Pancreas (tissue), 10 donors: ENCODE data around the gene INO80B. TPM values are rescaled to one million over a fixed set of nuclear protein-coding genes. Genes with fewer than 3 reads are reported as not detected.
"Not testable (repeated sequence)": the region's sequence is repeated elsewhere in the genome, so short reads cannot be mapped to it uniquely, and the experiment has no call there.

Experiments
- ATAC-seq, 4 donors: fragments of 200-7000 bp; cut with Tn5 transposase; one replicate each; pipeline versions ENCODE4 v1.8.0 to v1.9.1; 2020; ENCODE audit warnings: mild to moderate bottlenecking in 4 of 4, moderate library complexity in 4 of 4
- DNase-seq, 6 donors: peaks; one replicate each; pipeline ENCODE4 v3.0.0-alpha.2; 2020
- FAIRE-seq: peaks from 2 replicates; lab custom pipeline; 2012; peaks lifted over from hg19 to GRCh38; lab: Jason Lieb, UNC
- H3K27ac ChIP-seq, 4 donors: fragments of 200-600 bp; sonication (generic); 1 replicate in 3 of 4; 2 replicates in 1 of 4; pipeline versions ENCODE4 v1.5.0 to v1.8.0; 2020
- H3K27me3 ChIP-seq, 4 donors: fragments of 200-600 bp; one replicate each; pipeline ENCODE4 v1.8.0; 2021
- H3K36me3 ChIP-seq, 3 donors: fragments of 200-600 bp; sonication (generic) in 1 of 3; one replicate each; pipeline versions ENCODE4 v1.5.0 to v1.8.0; 2020 to 2021
- H3K4me1 ChIP-seq, 3 donors: fragments of 200-600 bp; one replicate each; pipeline ENCODE4 v1.8.0; 2021
- H3K4me3 ChIP-seq, 4 donors: fragments of 200-600 bp; sonication (generic) in 2 of 4; one replicate each; pipeline versions ENCODE4 v1.5.0 to v1.8.0; 2020 to 2021
- H3K9me3 ChIP-seq, 4 donors: fragments of 200-600 bp; one replicate each; pipeline ENCODE4 v1.8.0; 2021
- CTCF ChIP-seq, 4 donors: fragments of 200-600 bp; sonication (generic) in 3 of 4; IDR thresholded peaks; one replicate each; pipeline versions ENCODE4 v1.5.0 to v1.8.0; 2021; ENCODE audit warnings: antibody characterized with exemption in 4 of 4
- WGBS, 2 donors: extraction: QIAGEN DNeasy Blood & Tissue Kit; methylation state at CpG; one replicate each; pipeline ENCODE4 v1.1.7; 2013; 5-methylcytosine and 5-hydroxymethylcytosine counted together
- intact Hi-C, 3 donors: fragments of 100-400 bp; cut with DNase I; formaldehyde crosslinking; loops; one replicate each; pipeline versions ENCODE4 v1.11.1 to v1.14.2; 2022
- polyA plus RNA-seq, 2 donors: library from polyadenylated mRNA; stranded (reverse); fragments of 200-250 nt; gene quantifications; one replicate each; pipeline ENCODE4 v1.2.3, GENCODE V29; 2013
- total RNA-seq, 6 donors: library from RNA; stranded (reverse); fragmentation: NEBNext Ultra II Directional in 4 of 6; extraction: Animal tissue kit (Norgen Biotek cat#: 25700) in 4 of 6; gene quantifications; one replicate each; pipeline versions ENCODE4 v1.2.1 to v1.2.4, GENCODE V29; 2021 to 2023
- donor health status: healthy with polysubstance abuse.
- donor health status: DM: no; HTN: no; CAD: no; lungs with moderate emphysema.
- donor health status: DM: no; HTN: no; CAD: no.
- donor health status: control.
- donor health status: control.
- donor health status: Bipolar disorder and iron deficiency.
- donor health status: DM: yes; HTN: yes; CAD: no.
- donor health status: DM: no; HTN: no; CAD: no.
- donor health status: DM: no; HTN: no; CAD: no.
- donor health status: DM: yes; HTN: yes; CAD: no.

The INO80B gene
- total and polyA plus RNA-seq, 8 donors: 17.1 to 68.7 (median 29.4) TPM

- Histone ChIP-seq H3K4me1 (peaks cover 5 to 15% (median 11%) of the 10 kb centered on the region in 3 donors), H3K27ac (no peak overlapping the region), H3K4me3 (no peak overlapping the region), H3K9me3 (no peaks in the 10 kb centered on the region), H3K27me3 (no peaks in the 10 kb centered on the region), H3K36me3 (peaks cover 0 to 9% (median 0%) of the 10 kb centered on the region in 3 donors)
- intact Hi-C loops: no loop called here
- FAIRE-seq (no peak), DNase-seq (peak in 1 of 6 donors; percentile 38), ATAC-seq (no peak)
- no peak for TF ChIP-seq CTCF (IDR thresholded peaks at IDR 0.05)
- 91 to 94% methylated on average over 27 of the region's 27 CpGs for WGBS, 2 donors
Observed at GRCh38 chr2:74461187-74462053, 6.5 kb downstream of the INO80B start.

- Histone ChIP-seq H3K27me3 (no peaks in the 10 kb centered on the region), H3K36me3 (peaks cover 0 to 9% (median 0%) of the 10 kb centered on the region in 3 donors), H3K27ac (no peak overlapping the region), H3K9me3 (no peaks in the 10 kb centered on the region), H3K4me1 (peaks cover 0 to 8% (median 6%) of the 10 kb centered on the region in 3 donors), H3K4me3 (no peak overlapping the region)
- DNase-seq (no peak), FAIRE-seq (no peak), ATAC-seq (no peak)
- WGBS, 2 donors: 88 to 92% methylated on average over 20 of the region's 20 CpGs
- intact Hi-C loops: no loop called here
- TF ChIP-seq CTCF (IDR thresholded peaks at IDR 0.05): no peak
Observed at GRCh38 chr2:74462054-74462785, 7.3 kb downstream of the INO80B start.

GRCh38 chr2:74462786-74463105, 7.9 kb downstream of the INO80B start:
- no peak overlapping the region for H3K4me3 ChIP-seq
- H3K4me1 ChIP-seq: peaks cover 0 to 8% (median 6%) of the 10 kb centered on the region in 3 donors
- 81 to 85% methylated on average over 4 of the region's 4 CpGs for WGBS, 2 donors
- intact Hi-C loops: no loop called here
- H3K9me3 ChIP-seq: no peaks in the 10 kb centered on the region
- H3K27ac ChIP-seq: no peak overlapping the region
- H3K27me3 ChIP-seq: no peaks in the 10 kb centered on the region
- peaks cover 0 to 9% (median 0%) of the 10 kb centered on the region in 3 donors for H3K36me3 ChIP-seq
- DNase-seq (no peak), FAIRE-seq (no peak), ATAC-seq (no peak)
- no peak for TF ChIP-seq CTCF (IDR thresholded peaks at IDR 0.05)

GRCh38 chr2:74464406-74464805, 9.5 kb downstream of the INO80B start:
- no peak for TF ChIP-seq CTCF (IDR thresholded peaks at IDR 0.05)
- WGBS, 2 donors: 1 to 3% methylated on average over 13 of the region's 13 CpGs
- intact Hi-C loops: no loop called here
- peak overlapping the region in 3 of 4 donors; percentile 77 to 80 (median 79) for H3K27ac ChIP-seq
- peaks cover 0 to 8% (median 6%) of the 10 kb centered on the region in 3 donors for H3K4me1 ChIP-seq
- ATAC-seq: peak; percentile 2 to 18 (median 8)
- peaks cover 0 to 9% (median 0%) of the 10 kb centered on the region in 3 donors for H3K36me3 ChIP-seq
- peak overlapping the region; percentile 75 to 99 (median 98) for H3K4me3 ChIP-seq
- no peak for DNase-seq
- no peaks in the 10 kb centered on the region for H3K9me3 ChIP-seq
- no peak for FAIRE-seq
- H3K27me3 ChIP-seq: no peaks in the 10 kb centered on the region

- H3K27me3 ChIP-seq, H3K36me3 ChIP-seq, H3K9me3 ChIP-seq, H3K4me3 ChIP-seq, ATAC-seq, H3K27ac ChIP-seq, FAIRE-seq, intact Hi-C loops: not testable (repeated sequence)
- WGBS, 2 donors: 94% methylated on average over 12 of the region's 12 CpGs
- peak in 1 of 6 donors; percentile 20 for DNase-seq
- peaks cover 5 to 16% (median 7%) of the 10 kb centered on the region in 3 donors for H3K4me1 ChIP-seq
Observed at GRCh38 chr2:74470742-74471141, 15.9 kb downstream of the INO80B start.
